ENCODE measurements around the gene COA4.
"Not testable (repeated sequence)": the region's sequence is repeated elsewhere in the genome, so short reads cannot be mapped to it uniquely, and the experiment has no call there.

The COA4 gene

DNA sequence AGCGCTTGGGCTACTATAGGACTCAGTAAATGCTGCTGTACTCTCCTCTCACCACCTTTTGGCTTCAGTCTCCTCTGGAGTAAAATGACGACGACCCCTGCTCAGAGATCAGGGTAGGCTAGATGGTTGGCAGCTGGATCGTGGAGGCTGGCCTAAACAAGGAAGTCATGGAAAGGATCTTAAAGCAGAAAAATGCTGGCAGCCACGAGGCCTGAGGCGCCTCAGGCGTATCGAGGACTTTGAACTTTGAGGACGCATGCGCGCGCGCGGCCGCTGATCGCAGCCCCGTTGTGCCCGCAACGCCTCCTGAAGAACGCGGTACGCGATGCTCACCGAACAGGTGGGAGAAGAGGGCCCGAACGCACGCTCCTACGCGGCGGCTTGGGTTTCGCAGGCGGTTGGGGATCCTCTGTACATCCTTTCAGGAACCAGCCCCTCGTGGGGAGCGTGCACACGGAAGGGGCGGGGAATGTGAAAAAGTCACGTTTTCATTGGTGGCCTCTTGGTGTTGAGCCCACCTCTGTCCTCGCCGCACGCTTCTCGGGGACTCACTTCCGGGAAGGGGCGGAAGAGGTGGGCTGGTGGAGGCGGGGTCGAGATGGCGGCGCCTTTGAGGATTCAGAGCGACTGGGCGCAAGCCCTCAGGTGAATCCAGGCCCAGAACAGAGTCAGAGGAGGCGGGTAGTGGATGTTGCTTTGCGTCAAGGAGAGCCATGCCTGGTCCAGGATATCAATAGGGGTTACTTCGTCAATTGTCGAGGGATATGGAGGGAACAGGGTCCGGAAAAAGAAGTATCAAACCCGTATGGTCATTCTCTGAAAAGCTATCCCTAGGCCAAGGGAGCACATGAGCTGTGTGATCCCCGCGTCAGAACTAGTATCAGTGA lies at the start of gene COA4, which contains the start of gene PAAF1:
Gene COA4 (minus strand): TSS at position 423 of the 887 bp plus-strand sequence. CDS start 3,468 bp downstream, outside the sequence.
Gene PAAF1 (plus strand): TSS at position 576 of the 887 bp plus-strand sequence. CDS start 23 bp downstream, at position 599.
- DNase-seq (ENCODE audit: low read depth in 1 of 2, low spot score in 1 of 2), result peak; percentile 78 to 90

DNA sequence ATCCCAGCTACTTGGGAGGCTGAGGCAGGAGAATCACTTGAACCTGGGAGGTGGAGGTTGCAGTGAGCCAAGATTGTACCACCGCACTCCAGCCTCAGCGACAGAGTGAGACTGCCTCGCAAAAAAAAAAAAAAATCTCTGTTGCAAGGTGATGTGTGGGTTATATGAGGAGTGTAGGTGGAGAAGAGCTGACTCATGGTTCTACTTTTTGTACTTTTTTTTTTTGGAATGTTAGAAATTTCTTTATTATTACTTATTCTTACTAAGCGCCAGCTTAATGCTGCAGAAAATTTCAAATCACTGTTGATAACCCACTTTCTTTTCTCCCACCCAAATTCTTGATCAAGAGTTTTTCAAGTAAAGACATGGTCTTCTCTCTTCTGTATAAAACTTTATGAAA lies 44.5 kb upstream of the COA4 start:
- DNase-seq (ENCODE audit: low read depth in 1 of 2, low spot score in 1 of 2), result no peak

DNA sequence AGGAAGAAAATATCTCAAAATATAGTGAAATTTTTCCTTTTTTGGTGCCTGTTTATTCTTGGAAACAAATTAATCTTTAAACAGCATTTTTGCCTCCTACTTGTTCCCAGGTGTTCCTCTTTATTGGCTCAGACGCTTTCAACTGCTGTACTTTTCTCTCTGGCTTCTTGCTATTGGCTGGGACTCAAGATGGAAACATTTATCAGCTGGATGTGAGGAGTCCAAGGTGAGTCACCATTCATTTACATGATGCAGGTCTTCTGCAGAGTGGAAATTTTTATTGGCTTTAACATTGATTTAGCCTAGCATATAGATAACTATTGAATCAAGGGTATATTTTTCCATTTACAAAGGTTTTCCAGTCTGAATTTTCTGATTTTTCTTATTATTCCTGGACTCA lies 39.8 kb upstream of the COA4 start:
- no peak for DNase-seq (ENCODE audit: low read depth in 1 of 2, low spot score in 1 of 2)

DNA sequence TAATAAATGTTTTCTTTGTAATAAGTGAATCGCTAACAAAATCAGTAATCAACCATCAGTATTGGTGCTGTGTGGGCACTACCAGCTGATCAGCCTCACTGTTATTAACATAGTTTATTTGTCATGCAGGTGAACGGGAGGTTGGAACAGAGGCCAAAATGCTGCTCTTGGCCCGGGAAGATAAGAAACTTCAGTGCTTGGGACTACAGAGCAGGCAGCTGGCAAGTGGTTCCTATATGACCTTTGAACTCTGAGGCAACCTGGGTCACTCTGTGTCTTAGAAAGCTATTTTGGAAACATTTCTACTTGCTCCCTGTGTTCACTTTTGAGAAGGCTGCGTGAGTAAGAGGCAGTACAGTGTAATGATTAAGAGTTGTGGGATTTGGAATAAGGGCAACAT lies 37.6 kb upstream of the COA4 start:
- DNase-seq (ENCODE audit: low read depth in 1 of 2, low spot score in 1 of 2), result no peak

DNA sequence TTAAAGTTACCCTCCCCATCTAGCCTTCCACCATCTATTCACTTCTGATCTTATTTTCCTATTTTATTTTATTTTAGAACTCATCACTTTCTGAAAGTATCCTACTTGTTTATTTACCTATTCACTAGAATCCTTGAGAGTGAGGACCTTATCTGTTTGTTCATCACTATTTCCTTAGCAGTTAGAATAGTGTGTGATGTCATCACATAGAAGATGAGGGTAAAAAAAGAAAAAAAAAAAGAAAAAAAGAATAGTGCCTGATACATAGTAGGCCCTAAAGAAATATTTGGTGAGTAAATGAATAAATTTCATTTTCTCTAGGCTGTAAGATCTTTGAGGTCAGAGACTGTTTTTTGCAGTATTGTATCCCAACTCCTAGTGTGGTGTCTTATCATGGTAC lies 36.8 kb upstream of the COA4 start:
- DNase-seq (ENCODE audit: low read depth in 1 of 2, low spot score in 1 of 2), result no peak

DNA sequence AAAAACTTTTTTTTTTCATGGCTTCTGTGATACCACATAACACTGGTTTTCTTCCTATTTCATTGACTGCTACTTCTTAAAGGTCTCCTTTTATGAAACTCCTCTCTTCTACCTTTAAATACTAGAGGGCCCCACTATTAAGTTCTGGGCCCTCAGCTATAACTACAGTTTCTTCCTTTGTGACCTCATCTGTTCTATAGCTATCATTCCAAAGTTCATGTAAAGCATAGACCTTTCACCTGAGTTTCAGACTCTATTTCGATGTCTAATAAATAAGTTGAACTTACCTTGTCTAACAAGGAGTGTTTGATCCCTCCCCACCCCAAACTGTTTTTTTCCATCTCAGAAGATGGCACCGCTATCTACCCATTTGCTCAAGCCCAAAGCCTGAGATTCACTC lies 35.4 kb upstream of the COA4 start:
- no peak for DNase-seq (ENCODE audit: low read depth in 1 of 2, low spot score in 1 of 2)

DNA sequence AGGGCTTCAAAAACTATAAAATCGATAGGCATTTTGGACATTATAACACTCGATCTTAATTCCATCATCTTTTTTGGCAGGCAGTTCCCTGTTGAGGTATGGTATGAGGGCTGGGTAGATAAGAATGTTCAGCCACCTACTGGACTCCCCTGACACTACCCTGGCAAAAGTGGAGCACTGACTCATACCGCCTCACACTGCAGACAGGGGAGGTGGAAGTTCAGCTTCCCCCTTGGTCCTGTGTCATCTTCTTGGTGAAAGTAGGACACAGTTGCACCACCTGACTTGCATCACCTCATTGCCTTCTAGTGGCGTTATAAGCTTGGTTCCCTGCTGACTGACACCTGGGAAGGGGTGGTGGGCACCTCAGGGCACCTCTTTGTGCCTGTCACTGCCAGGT lies 30.5 kb upstream of the COA4 start:
- DNase-seq (ENCODE audit: low read depth in 1 of 2, low spot score in 1 of 2), result no peak

DNA sequence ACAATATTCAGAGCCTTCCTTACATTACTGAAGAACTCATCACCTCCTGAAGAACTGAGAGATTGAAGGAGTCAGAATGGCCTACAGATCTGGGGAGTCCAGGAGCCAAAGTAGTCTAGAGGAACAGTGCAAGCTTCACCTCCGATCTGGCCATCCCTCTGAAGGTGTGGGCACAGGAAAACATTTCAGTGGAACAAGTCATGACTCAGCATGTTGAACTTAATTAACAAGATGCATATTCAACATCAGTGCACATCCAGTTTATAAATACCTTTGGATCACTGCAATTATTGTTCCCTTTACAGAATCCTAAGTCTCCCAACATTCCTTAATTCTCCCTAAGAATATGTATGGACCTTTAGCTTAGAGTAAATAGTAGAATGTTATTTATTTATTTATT lies 25.7 kb upstream of the COA4 start:
- DNase-seq (ENCODE audit: low read depth in 1 of 2, low spot score in 1 of 2), result no peak

DNA sequence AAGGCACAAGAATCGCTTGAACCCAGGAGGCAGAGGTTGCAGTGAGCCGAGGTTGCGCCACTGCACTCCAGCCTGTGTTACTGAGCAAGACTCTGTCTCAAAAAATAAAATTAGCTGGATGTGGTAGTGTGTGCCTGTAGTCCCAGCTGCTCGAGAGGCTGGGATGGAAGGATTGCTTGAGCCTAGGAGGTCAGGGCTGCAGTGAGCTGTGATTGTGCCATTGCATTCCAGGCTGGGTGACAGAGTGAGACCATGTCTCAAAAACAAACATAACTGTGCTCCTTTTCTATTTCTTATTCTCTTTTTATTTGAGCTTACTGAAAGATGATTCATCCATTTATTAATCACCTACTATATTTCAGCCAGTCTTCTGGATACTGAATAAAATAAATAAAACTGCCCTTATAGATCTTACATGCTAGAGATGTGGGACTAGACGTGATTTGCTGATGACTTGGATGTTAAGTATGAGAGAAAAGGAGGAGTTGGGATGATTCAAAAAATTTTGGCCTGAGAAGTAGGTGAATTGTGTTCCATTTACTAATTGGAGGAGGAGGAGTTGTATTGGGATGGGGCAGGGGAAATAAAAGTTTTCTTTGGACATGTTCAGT lies 18.2 kb upstream of the COA4 start:
- no peak for DNase-seq (ENCODE audit: low read depth in 1 of 2, low spot score in 1 of 2)

DNA sequence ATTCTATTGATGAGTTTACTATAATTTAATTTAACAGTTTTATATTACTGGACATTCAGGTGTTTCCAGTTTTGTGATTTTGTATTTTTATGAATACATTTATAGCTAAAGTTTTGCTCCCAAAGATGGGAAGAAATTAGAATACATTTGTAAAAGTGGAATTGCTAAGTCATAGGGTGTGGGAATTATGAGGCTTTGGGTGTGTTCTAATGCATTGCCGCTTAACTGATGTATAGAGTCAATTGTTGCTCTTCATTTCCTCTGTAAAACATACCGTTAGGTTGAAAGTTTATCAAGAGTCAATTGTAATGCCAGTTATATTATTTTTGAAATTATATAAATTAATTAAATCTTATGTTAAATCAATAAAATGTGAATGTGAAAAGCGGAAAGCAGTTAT lies 16.4 kb upstream of the COA4 start:
- no peak for DNase-seq (ENCODE audit: low read depth in 1 of 2, low spot score in 1 of 2)

DNA sequence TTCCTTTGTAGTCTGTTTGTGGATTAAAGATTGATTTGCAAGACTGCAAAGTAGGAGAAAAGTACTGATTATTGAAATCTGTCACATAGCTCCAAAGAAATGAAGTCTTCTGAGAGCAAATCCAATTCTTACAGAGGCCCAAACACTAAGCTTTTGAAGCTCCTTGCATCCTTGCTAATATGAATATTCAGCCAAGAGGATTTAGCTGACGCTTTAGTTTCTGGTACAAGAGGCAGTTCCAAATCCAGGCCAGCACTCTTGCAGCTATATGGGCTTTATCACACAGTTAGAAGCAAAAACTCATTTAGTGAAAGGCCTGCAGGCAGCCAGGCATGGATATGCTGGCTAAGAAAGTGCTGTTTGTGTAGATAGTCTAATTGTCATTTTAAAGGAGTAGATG lies 12.9 kb upstream of the COA4 start:
- no peak for DNase-seq (ENCODE audit: low read depth in 1 of 2, low spot score in 1 of 2)

DNA sequence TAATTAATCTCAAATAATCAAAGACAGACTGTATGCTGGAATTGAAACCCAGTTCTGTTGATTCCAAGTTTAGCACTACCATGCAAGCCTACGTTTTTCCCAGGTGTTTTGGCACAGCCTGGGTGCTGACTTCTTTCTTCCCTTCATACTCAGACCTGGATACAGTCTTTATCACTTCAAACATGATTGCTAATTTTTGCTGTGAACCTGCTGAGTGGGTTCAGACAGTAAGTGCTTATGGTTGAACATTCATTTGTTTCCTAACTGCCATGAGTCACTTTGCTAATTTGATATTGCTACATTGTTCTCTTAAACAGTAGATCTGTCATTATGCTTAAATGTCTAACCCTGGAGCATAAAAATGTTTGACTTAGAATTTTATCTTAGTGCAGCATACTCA lies 12.4 kb upstream of the COA4 start:
- DNase-seq (ENCODE audit: low read depth in 1 of 2, low spot score in 1 of 2), result no peak

DNA sequence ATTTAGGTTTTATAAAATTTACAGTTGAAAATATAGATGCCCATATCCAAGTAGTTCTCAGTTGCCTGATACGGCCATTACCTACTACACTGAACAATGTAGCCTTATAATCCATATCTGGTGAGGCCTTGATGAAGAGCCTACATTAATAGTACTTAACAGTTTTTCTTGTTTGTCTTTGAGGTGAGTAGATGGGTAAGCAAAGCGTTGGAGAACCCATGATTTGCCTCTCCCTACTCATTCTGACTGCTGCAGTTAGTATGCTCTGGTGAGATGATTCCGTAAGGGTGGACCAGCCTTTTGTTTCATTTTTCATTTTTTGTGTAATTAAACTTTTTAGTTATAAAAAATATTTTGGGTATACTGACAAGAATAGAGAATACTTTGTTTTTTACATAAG lies 11.6 kb upstream of the COA4 start:
- no peak for DNase-seq (ENCODE audit: low read depth in 1 of 2, low spot score in 1 of 2)

DNA sequence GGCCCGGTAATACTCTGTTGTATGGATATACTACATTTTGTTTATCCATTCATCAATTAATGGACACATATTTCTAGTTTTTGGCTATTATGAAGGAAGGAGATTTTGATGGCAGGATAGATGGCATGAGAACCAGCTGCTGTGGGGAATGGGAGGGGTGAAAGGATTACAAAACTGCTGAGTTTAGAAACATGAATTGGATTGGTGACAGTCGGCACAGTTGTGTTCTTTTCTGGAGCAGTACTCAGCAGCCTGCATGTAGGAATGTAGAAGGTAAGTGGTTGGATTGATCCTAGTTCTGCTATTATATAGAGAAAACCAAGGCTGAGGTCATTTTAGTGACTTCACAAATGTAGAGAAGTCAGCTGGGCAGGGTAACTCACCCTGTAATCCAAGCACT lies 7.2 kb upstream of the COA4 start:
- no peak for DNase-seq (ENCODE audit: low read depth in 1 of 2, low spot score in 1 of 2)

DNA sequence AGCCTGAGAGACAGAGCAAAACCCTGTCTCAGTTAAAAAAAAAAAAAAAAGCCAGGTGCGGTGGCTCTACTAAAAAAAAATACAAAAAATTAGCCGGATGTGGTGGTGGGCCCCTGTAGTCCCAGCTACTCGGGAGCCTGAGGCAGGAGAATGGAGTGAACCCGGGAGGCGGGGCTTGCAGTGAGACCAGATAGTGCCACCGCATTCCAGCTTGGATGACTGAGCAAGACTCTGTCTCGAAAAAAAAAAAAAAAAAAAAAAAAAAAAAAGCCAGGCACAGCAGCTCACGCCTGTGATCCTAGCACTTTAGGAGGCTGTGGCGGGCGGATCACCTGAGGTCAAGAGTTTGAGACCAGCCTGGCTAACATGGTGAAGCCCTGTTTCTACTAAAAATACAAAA lies 3.8 kb upstream of the COA4 start:
- DNase-seq (ENCODE audit: low read depth in 1 of 2, low spot score in 1 of 2), result not testable (repeated sequence)

DNA sequence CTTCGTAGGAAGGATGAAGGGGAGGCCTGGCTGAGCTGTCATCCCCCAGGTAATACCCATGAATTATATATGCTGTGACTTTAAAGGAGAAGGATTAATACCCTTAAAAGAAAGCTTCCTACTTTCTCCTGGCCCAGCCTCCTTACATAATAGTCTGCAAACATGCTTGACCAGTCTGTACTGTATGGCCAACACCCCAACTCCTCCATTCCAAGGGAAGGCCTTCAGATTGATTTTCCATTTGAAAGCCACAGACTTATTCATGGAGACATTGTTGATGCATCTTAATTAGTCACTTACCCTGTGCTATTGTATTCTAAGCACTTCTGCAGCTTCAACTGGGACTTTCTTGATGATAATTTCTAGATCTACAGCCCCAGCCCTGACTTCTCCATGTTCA lies 2.1 kb upstream of the COA4 start:
- DNase-seq (ENCODE audit: low read depth in 1 of 2, low spot score in 1 of 2), result no peak

DNA sequence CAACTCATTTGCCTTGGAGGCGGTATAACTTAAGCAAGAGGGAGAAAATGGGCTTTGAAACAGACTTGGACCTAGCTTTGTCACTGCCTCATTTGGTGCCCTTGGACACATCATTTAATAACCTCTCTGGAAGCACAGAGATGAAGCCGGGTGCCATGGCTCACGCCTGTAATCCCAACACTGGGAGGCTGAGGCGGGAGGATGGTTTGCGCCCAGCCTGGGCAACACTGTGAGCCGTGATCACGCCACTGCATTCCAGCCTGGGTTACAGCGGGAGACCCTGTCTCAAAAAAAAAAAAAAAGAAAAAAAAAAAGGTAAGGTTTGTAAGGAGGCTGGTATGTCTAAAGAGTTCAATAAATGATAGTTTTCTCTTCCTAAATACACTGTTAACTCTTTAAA lies 806 bp downstream of the COA4 start:
- DNase-seq (ENCODE audit: low read depth in 1 of 2, low spot score in 1 of 2), result no peak

DNA sequence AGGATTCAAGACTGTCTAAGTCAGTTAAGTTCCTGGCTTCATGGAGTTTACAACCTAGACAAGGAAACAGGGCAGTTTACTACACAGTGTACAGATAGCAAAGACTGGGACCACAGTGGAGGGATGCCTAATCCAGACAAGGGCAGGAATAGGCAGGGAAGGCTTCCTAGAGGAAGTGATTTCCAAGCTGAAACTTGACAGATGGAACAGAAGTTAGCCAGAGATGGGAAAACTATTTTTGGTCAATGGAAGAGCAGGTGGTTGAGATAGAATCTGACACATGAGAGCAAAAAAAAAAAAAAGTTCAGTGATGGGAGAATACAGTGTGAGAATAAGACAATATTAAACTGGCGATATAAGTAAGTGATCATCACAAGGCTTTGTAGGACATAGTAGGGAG lies 1.3 kb downstream of the COA4 start:
- no peak for DNase-seq (ENCODE audit: low read depth in 1 of 2, low spot score in 1 of 2)

DNA sequence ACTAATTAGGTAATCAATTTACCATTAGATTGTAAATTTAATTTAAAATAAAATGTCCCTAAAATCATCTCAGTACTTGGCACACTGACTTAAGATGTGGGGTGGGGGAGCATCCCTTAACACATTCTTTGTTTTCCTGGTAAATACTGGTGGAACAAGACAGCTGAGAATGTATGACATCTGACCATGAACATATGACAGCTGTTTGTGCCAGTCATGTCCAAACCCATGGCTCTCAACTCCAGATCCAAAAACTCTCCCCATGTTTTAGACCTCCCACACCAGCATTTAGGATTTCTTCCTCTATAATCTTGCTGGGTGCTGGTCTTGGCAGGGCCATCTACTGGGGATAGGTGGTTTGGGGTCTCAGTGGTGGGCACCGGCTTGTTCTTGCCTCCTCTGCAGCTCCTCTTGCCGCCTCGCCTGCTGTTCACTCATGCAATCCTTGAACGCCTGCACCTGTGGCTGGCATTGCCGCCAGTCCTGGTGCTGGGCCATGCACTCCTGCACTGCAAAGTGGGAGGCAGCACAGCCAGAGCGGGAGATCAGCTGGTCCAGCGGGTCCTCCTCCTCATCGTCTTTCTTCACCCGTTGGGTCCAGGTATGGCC lies 3.8 kb downstream of the COA4 start:
- DNase-seq (ENCODE audit: low read depth in 1 of 2, low spot score in 1 of 2), result no peak

DNA sequence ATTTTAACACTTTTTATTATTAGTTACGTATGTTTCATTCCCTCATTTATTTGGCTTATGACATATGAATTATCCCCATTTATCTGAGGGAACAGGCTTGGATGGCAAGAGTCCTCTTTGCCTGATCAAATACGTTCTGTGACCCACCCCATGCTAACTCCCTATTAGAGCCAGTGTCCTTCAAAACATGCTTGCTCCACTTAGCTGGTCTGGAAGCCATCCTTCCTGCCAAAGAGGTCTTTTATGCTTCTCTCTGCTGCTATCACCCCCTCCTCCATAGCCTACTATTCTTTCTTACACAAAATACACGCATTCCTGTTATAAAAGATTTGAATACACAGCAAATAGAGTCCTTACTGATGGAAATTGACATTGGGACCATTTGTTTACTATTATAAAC lies 6.4 kb downstream of the COA4 start:
- DNase-seq (ENCODE audit: low read depth in 1 of 2, low spot score in 1 of 2), result no peak

DNA sequence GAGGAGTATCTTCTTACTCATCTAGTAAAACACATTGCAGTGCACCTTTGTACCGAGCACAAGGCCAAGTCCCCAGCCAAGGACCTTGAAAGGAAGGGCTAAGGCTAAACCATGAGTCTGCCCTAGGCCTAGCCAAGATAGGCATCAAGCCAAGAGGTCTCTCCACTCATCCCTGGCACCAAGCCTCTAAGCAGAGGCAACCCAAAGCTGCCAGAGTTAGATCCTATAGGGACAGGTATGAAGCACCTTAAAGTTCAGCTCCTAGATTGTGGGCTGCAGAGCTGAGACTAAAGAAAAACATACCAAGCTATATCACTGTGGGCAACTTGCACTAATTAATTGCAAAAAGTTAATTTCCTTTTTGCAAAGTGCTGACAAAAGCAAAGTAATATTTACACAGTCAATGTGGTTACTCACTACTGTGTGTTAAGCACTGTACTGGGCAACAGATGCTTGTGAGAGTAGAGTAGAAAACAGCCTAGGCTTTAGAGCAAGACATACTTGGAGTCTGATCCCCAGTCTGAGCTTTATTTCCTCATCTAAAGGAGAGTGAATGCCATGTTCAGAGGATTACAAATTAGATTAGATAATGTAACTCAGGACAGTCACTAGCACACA lies 7.2 kb downstream of the COA4 start:
- DNase-seq (ENCODE audit: low read depth in 1 of 2, low spot score in 1 of 2), result no peak

DNA sequence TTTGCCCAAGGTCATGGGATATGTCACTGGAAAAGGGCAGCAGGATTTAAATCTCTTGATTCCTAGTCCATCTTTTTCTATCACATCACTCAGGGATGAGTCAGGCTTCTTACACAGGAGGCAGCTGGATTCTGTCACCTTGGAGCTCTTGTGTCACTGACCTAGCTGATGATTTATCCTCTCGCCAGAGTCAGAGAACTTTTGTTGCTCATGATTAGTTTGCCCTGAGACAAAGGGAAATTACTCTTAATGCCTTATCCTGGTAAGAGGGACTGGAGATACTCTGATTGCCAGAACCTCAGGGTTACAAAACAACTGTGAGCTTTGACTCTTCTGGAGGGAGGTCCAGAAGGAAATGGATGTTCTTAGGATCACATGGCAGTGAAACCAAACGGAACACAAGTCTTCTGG lies 10.1 kb downstream of the COA4 start:
- DNase-seq (ENCODE audit: low read depth in 1 of 2, low spot score in 1 of 2), result no peak
